ENCODE measurements around the gene MEF2C. TPM values are rescaled to one million over a fixed set of nuclear protein-coding genes. Genes with fewer than 3 reads are reported as not detected.

Gene MEF2C
- total and polyA plus RNA-seq, 2 of the 13 experiments (the other 11 are each of a cell fraction or from before 2014, with no cell fraction given): 0.02 TPM; not detected in 1

DNA sequence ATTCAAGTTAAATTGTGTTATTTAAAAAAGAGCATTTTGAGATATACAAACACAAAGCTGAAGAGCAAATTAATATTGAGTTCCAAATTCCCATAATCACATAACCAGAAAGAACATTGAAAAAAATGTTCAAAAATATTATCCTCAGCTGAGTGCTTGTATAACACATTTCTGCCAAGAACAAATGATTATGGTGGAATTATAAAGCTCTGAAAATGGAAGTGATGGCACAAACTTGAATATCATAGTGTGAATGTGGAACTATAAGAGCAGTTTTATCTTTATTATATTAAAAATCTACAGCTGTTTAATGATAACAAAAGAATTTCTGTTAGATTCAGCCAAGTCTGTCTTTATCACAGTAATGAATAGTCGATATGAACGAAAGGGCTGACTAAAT is 117.8 kb downstream of the MEF2C start (continued):
- TF ChIP-seq RAD51 (IDR thresholded peaks at IDR 0.05; ENCODE audit: borderline replicate concordance): no peak

DNA sequence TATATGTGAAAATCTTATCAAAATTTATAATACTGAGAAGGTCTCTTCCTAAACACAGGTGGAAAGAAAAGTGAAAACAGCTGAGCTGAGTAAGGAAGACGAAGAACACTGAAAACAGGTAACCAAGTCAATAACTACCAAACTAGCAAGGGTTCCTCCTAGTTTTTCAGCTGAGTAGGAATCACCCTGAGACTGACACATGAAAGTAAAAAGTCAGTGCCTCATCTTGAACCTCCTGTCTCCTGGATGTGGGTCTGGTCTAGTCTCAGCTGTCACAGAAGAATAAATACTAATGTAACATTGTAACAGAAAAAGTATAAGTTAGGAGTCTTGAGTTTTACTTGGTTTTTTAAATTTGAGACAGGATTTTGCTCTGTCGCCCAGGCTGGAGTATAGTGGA is 121.0 kb downstream of the MEF2C start:
- H3K79me2 ChIP-seq (ENCODE audit: insufficient read depth, low read length): no peaks in the 10 kb centered on the region
- DNase-seq (ENCODE audit: low spot score) (no peak), ATAC-seq (no peak), FAIRE-seq (no peak)
- no peaks in the 10 kb centered on the region for H3K4me1 ChIP-seq (ENCODE audit: insufficient read depth, low read length)
- intact Hi-C loops (cut with micrococcal nuclease; ENCODE audit: unreplicated experiment): no loop called here
- H3K9ac ChIP-seq (ENCODE audit: insufficient read depth, low read depth, low read length): no peak overlapping the region
- WGBS (ENCODE audit: low lambda C conversion rate): 0% methylated on average over 2 of the region's 2 CpGs
- CTCF ChIA-PET (ENCODE audit: low intra/inter-chr PET ratio, low total read pairs): no interaction called here
- in situ Hi-C loops (cut with HindIII; ENCODE audit: extremely low pct_ligation_motif_present, low pct_unique_long_range_greater_than_20kb): no loop called here
- H3K27ac ChIP-seq (ENCODE audit: extremely low read length, insufficient read depth, low read length): no peak overlapping the region
- no peaks in the 10 kb centered on the region for H3K9me3 ChIP-seq (ENCODE audit: low read length)
- POLR2A ChIA-PET: no interaction called here
- TF ChIP-seq KLF13 (CRISPR knock-in tag; IDR thresholded peaks at IDR 0.05) (no peak), KDM5B (CRISPR knock-in tag; IDR thresholded peaks at IDR 0.05; ENCODE audit: borderline replicate concordance) (no peak), MAFF (IDR thresholded peaks at IDR 0.05; ENCODE audit: low read depth, low read length) (no peak)
- TF ChIP-seq, protein P1, sequence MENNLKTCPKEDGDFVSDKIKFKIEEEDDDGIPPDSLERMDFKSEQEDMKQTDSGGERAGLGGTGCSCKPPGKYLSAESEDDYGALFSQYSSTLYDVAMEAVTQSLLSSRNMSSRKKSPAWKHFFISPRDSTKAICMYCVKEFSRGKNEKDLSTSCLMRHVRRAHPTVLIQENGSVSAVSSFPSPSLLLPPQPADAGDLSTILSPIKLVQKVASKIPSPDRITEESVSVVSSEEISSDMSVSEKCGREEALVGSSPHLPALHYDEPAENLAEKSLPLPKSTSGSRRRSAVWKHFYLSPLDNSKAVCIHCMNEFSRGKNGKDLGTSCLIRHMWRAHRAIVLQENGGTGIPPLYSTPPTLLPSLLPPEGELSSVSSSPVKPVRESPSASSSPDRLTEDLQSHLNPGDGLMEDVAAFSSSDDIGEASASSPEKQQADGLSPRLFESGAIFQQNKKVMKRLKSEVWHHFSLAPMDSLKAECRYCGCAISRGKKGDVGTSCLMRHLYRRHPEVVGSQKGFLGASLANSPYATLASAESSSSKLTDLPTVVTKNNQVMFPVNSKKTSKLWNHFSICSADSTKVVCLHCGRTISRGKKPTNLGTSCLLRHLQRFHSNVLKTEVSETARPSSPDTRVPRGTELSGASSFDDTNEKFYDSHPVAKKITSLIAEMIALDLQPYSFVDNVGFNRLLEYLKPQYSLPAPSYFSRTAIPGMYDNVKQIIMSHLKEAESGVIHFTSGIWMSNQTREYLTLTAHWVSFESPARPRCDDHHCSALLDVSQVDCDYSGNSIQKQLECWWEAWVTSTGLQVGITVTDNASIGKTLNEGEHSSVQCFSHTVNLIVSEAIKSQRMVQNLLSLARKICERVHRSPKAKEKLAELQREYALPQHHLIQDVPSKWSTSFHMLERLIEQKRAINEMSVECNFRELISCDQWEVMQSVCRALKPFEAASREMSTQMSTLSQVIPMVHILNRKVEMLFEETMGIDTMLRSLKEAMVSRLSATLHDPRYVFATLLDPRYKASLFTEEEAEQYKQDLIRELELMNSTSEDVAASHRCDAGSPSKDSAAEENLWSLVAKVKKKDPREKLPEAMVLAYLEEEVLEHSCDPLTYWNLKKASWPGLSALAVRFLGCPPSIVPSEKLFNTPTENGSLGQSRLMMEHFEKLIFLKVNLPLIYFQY (CRISPR knock-in tag; IDR thresholded peaks at IDR 0.05; ENCODE audit: borderline replicate concordance): no peak
- TF ChIP-seq, protein P2, sequence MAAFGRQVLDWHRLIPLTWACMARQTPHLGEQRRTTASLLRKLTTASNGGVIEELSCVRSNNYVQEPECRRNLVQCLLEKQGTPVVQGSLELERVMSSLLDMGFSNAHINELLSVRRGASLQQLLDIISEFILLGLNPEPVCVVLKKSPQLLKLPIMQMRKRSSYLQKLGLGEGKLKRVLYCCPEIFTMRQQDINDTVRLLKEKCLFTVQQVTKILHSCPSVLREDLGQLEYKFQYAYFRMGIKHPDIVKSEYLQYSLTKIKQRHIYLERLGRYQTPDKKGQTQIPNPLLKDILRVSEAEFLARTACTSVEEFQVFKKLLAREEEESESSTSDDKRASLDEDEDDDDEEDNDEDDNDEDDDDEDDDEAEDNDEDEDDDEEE (CRISPR knock-in tag; IDR thresholded peaks at IDR 0.05): no peak
- no peak overlapping the region for H3K4me2 ChIP-seq (ENCODE audit: low read depth, low read length)
- no peaks in the 10 kb centered on the region for H4K20me1 ChIP-seq (ENCODE audit: insufficient read depth, low read length)
- no peaks in the 10 kb centered on the region for H3K36me3 ChIP-seq (replicated peaks in 1 of 2; ENCODE audit: control insufficient read depth in 1 of 2, insufficient read depth in 2 of 2, low read length in 2 of 2)
- no peak overlapping the region for H3K4me3 ChIP-seq (replicated peaks in 1 of 3; ENCODE audit: insufficient read depth in 1 of 3, low read depth in 2 of 3, low read length in 3 of 3)
- no peak overlapping the region for H2AFZ ChIP-seq (ENCODE audit: low read length)
- peaks cover 0 to 7% of the 10 kb centered on the region in 2 experiments; a peak in 3 of 5 replicates for H3K27me3 ChIP-seq (ENCODE audit: control insufficient read depth in 1 of 2, insufficient read depth in 2 of 2, low read length in 2 of 2)
- no TSS peak for BruUV-seq (replicated peaks)
